Ishikawa (cell line): Measurements from ENCODE around the gene CSF1.

Experiments
- CEBPB ChIP-seq: IDR thresholded peaks from 2 replicates; pipeline ENCODE4 v1.6.1; 2012
- EGR1 ChIP-seq: IDR thresholded peaks from 2 replicates; pipeline ENCODE4 v1.6.1; 2012
- EP300 ChIP-seq: IDR thresholded peaks from 2 replicates; pipeline ENCODE4 v1.6.1; 2012; ENCODE audit warnings: borderline replicate concordance
- FOXM1 ChIP-seq: IDR thresholded peaks from 2 replicates; pipeline ENCODE4 v1.6.1; 2012; ENCODE audit warnings: low read depth, borderline replicate concordance
- NFIC ChIP-seq: IDR thresholded peaks from 2 replicates; pipeline ENCODE4 v1.6.1; 2012
- RAD21 ChIP-seq: IDR thresholded peaks from 2 replicates; pipeline ENCODE4 v1.6.1; 2012; ENCODE audit warnings: low read depth
- TAF1 ChIP-seq: IDR thresholded peaks from 2 replicates; pipeline ENCODE4 v1.6.1; 2012; ENCODE audit warnings: low read depth, mild to moderate bottlenecking
- TEAD4 ChIP-seq: IDR thresholded peaks from 2 replicates; pipeline ENCODE4 v1.6.1; 2012
- ZBTB7A ChIP-seq: IDR thresholded peaks from 2 replicates; pipeline ENCODE4 v1.6.1; 2012; ENCODE audit warnings: low read depth
- TF ChIP-seq, protein P1 (sequence below): IDR thresholded peaks from 2 replicates; pipeline ENCODE4 v1.6.1; 2012; ENCODE audit warnings: low read depth, mild to moderate bottlenecking
- TF ChIP-seq, protein P2 (sequence below): IDR thresholded peaks from 2 replicates; pipeline ENCODE4 v1.6.1; 2012

DNA sequence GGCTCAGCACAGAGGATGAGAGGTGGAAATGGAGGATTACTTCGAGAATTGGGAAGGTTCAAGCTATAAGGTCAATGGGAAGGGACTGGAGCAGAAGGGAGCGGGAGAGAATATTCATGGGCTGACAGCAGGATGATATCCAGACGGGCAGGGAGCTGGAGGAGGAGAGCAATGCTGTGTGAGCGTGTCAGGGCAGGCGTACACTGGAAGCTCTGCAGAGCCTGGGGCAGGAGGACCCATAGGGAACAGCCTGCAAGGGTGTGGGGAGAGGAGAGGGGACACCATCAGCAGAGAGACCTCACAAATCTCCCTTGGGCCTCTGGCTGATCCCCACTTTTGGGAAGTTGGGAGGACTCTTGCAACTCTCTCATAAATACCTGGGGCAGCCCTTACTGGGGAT, 13.7 kb downstream of the CSF1 start:
- TF ChIP-seq, protein P1, sequence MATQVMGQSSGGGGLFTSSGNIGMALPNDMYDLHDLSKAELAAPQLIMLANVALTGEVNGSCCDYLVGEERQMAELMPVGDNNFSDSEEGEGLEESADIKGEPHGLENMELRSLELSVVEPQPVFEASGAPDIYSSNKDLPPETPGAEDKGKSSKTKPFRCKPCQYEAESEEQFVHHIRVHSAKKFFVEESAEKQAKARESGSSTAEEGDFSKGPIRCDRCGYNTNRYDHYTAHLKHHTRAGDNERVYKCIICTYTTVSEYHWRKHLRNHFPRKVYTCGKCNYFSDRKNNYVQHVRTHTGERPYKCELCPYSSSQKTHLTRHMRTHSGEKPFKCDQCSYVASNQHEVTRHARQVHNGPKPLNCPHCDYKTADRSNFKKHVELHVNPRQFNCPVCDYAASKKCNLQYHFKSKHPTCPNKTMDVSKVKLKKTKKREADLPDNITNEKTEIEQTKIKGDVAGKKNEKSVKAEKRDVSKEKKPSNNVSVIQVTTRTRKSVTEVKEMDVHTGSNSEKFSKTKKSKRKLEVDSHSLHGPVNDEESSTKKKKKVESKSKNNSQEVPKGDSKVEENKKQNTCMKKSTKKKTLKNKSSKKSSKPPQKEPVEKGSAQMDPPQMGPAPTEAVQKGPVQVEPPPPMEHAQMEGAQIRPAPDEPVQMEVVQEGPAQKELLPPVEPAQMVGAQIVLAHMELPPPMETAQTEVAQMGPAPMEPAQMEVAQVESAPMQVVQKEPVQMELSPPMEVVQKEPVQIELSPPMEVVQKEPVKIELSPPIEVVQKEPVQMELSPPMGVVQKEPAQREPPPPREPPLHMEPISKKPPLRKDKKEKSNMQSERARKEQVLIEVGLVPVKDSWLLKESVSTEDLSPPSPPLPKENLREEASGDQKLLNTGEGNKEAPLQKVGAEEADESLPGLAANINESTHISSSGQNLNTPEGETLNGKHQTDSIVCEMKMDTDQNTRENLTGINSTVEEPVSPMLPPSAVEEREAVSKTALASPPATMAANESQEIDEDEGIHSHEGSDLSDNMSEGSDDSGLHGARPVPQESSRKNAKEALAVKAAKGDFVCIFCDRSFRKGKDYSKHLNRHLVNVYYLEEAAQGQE = no peak
- no peak for TF ChIP-seq FOXM1
- no peak for TF ChIP-seq TEAD4
- TF ChIP-seq ZBTB7A = no peak
- TF ChIP-seq EGR1 = no peak
- no peak for TF ChIP-seq CEBPB
- TF ChIP-seq RAD21 = no peak
- TF ChIP-seq, protein P2, sequence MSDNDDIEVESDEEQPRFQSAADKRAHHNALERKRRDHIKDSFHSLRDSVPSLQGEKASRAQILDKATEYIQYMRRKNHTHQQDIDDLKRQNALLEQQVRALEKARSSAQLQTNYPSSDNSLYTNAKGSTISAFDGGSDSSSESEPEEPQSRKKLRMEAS = no peak
- no peak for TF ChIP-seq EP300
- no peak for TF ChIP-seq NFIC
- no peak for TF ChIP-seq TAF1
